DOHH2 (cell line): ENCODE results near the gene WWOX.

ENCODE experiments used
- CTCF ChIP-seq: fragments of 200-600 bp; sonication (generic); IDR thresholded peaks from one replicate; pipeline ENCODE4 v1.5.1; 2014; ENCODE audit warnings: antibody characterized with exemption, mild to moderate bottlenecking, low read depth, low read length; ENCODE audit not compliant: poor library complexity, severe bottlenecking
- EZH2phosphoT487 ChIP-seq: fragments of 200-600 bp; sonication (generic); IDR thresholded peaks from 2 replicates; pipeline ENCODE4 v1.6.1; 2017; ENCODE audit warnings: borderline replicate concordance, mild to moderate bottlenecking, antibody characterized with exemption, low read length, moderate library complexity, mixed read lengths

- no peak for TF ChIP-seq CTCF
- TF ChIP-seq EZH2phosphoT487 = no peak
These were observed 185.5 kb downstream of the WWOX start for GRCh38 chr16:78284957-78285434.
